Stimulated activated CD4-positive, alpha-beta T cell treated with anti-CD3 and anti-CD28 coated beads, Interleukin-4, amount 100 ng/mL, for 48 hours (primary cell): ENCODE measurements around the gene IL31RA.
A peak's percentile ranks its signal among the peaks of the same experiment; 100 is the strongest.

Experiments
- DNase-seq, 2 donors: peaks; one replicate each; pipeline ENCODE4 v3.0.0-alpha.2; 2020; ENCODE audit warnings: low read depth in 2 of 2

The IL31RA gene

GRCh38 chr5:55902696-55903095 lies 51.5 kb downstream of the IL31RA start:
- no peak for DNase-seq

GRCh38 chr5:55903121-55903701 lies 52.1 kb downstream of the IL31RA start:
- peak; percentile 49 to 68 for DNase-seq

- DNase-seq, result no peak
Measured at GRCh38 chr5:55904152-55904551, 53.0 kb downstream of the IL31RA start.

GRCh38 chr5:55905251-55905650 lies 54.1 kb downstream of the IL31RA start:
- DNase-seq, result no peak

- no peak for DNase-seq
Measured at GRCh38 chr5:55907927-55908326, 56.8 kb downstream of the IL31RA start.

- DNase-seq, result no peak
Measured at GRCh38 chr5:55908804-55909203, 57.6 kb downstream of the IL31RA start.

GRCh38 chr5:55911784-55912653 lies 60.9 kb downstream of the IL31RA start:
- no peak for DNase-seq

GRCh38 chr5:55913466-55914413 lies 62.6 kb downstream of the IL31RA start:
- DNase-seq, result no peak

- no peak for DNase-seq
Measured at GRCh38 chr5:55914971-55915370, 63.8 kb downstream of the IL31RA start.

- DNase-seq, result no peak
Measured at GRCh38 chr5:55915783-55916182, 64.6 kb downstream of the IL31RA start.

- DNase-seq, result no peak
Measured at GRCh38 chr5:55916986-55917385, 65.8 kb downstream of the IL31RA start.

GRCh38 chr5:55917402-55918086 lies 66.4 kb downstream of the IL31RA start:
- no peak for DNase-seq

GRCh38 chr5:55918087-55919035 lies 67.2 kb downstream of the IL31RA start:
- no peak for DNase-seq

GRCh38 chr5:55919625-55920024 lies 68.5 kb downstream of the IL31RA start:
- no peak for DNase-seq

- DNase-seq, result no peak
Measured at GRCh38 chr5:55920784-55921183, 69.6 kb downstream of the IL31RA start.

GRCh38 chr5:55921617-55922016 lies 70.5 kb downstream of the IL31RA start:
- no peak for DNase-seq

- DNase-seq, result peak in 1 of 2 donors; percentile 12
Measured at GRCh38 chr5:55923177-55923771, 72.1 kb downstream of the IL31RA start.

- DNase-seq, result no peak
Measured at GRCh38 chr5:55923865-55924500, 72.8 kb downstream of the IL31RA start.

- no peak for DNase-seq
Measured at GRCh38 chr5:55924744-55925143, 73.6 kb downstream of the IL31RA start.

GRCh38 chr5:55925181-55925580 lies 74.0 kb downstream of the IL31RA start:
- no peak for DNase-seq
